Inferior parietal cortex (tissue), 1 donor: Measurements from ENCODE around the gene USP9X.
"Not testable (repeated sequence)": the region's sequence is repeated elsewhere in the genome, so short reads cannot be mapped to it uniquely, and the experiment has no call there.

Source experiments
- DNase-seq: peaks from one replicate; pipeline ENCODE4 v3.0.0-alpha.2; 2016; ENCODE audit errors: extremely low spot score

USP9X gene

GRCh38 chrX:41189156-41189555 is 103.9 kb downstream of the USP9X start:
- no peak for DNase-seq

GRCh38 chrX:41192880-41193279 is 107.6 kb downstream of the USP9X start:
- DNase-seq = no peak

DNA sequence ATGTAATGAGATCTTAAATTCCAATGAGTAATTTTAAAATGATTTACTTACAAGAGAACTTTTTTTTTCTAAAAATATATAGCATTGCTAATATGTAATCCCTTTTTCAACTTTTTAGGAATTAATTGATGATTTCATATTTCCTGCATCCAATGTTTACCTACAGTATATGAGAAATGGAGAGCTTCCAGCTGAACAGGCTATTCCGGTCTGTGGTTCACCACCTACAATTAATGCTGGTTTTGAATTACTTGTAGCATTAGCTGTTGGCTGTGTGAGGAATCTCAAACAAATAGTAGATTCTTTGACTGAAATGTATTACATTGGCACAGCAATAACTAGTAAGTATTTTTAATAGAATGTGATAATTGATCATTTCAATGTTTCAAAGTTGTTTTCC is 113.2 kb downstream of the USP9X start:
- DNase-seq = no peak

- DNase-seq = no peak
Observed at GRCh38 chrX:41200785-41201184, 115.5 kb downstream of the USP9X start.

DNA sequence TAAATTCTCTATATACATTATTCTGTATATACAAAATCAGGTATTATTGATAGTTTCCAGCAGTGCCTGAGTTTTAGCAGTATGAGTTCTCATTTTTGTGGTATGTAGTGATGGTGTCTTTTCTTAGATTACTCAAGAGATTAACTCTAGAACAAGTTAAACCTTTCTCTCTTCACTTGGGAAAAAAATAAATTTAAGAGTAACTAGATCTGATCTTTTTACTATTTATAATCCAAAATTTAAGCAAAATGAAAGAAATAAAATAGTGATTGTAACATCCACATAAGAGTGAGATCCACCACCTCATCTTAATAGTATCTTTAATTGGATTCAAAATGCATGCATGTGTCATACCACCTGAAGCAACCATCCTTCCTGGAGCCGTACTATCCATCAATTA is 124.6 kb downstream of the USP9X start:
- no peak for DNase-seq

- DNase-seq = no peak
Observed at GRCh38 chrX:41224605-41225004, 139.4 kb downstream of the USP9X start.

GRCh38 chrX:41233988-41234387 is 148.7 kb downstream of the USP9X start:
- no peak for DNase-seq

DNA sequence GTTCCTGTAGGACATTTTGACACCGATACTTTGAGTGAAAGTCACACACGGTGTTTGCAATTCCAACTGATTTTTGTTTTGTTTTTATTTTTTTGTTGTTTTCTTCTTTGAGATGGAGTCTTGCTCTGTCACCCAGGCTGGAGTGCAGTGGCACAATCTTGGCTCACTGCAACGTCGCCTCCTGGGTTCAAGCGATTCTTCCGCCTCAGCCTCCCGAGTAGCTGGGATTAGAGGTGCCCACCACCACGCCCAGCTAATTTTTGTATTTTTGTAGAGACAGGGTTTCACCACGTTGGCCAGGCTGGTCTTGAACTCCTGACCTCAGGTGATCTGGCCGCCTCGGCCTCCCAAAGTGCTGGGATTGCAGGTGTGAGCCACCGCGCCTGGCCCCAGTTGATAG is 149.2 kb downstream of the USP9X start:
- not testable (repeated sequence) for DNase-seq

DNA sequence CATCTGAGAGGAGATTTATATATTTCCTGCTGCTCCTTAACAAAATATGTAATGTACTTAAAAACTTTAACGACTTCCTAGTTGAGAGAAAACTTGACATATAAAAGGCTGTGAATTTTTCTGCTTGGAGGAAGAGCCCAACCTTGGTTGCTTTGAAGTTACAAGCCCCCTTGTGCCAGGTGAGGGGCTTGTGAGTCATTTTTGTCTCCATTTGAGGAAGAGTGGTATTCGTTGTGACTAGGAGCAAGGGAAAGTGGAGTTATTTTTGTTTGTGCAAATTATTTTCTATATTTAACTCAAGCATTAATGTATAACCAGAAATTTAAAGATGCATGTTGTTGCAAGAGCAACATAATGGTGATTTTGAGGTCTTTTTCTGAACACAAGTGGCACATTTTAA is 149.7 kb downstream of the USP9X start:
- DNase-seq = no peak

DNA sequence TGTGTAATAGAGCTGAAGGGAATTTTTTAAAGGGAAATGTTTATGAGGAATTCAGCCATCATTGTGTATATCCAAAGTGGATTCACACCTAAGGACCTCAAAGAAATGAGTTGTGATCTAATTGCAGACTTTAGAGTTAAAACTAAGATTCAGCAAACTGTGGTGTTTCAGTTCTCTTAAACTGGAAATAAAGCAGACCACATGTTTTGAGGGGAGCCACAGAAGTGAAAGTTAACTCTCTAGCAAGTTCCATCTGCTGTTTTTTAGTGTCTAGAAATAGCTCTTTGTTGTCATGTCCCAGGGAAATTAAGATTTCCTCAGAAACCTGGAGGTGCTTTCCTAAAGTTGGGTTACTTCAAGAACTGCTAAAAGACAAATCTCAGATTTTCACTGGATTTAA is 151.4 kb downstream of the USP9X start:
- DNase-seq = no peak

- DNase-seq = no peak
Observed at GRCh38 chrX:41240509-41240908, 155.3 kb downstream of the USP9X start.

DNA sequence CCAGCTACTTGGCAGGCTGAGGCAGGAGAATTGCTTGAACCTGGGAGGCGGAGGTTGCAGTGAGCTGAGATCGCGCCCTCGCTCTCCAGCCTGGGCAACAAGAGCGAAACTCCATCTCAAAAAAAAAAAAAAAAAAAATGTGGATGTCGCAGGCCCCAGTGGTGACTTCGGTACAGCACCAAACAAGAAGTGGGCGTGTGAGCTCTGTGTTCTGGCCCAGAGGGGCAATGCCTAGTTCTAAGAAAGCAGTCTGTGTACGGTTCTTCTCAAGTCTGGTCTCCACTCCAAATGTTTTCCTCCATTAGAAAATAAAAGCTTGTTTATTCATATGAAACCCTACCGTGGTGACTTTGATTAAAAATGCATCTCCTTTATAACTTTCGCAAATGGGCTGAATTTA is 156.7 kb downstream of the USP9X start:
- no peak for DNase-seq

- DNase-seq = no peak
Observed at GRCh38 chrX:41245641-41246040, 160.4 kb downstream of the USP9X start.

DNA sequence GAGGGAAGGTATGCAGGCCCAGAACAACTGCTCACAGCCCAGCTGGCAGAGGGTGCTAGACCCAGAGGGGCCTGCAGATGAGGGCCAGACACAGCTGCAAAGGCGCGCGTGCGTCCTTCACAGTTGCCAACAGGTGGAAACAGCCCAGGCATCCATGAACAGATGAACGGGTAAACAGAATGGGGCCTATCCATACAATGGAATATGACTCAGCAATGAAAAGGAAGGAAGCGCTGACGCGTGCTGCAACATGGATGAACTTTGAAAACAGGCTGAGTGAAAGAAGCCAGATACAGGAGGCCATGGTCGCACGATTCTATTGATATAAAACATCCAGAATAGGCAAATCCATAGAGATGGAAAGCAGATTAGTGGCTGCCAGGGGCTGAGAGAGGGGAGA is 165.6 kb downstream of the USP9X start:
- no peak for DNase-seq

- no peak for DNase-seq
Observed at GRCh38 chrX:41257801-41258200, 172.6 kb downstream of the USP9X start.

GRCh38 chrX:41258226-41258625 is 173.0 kb downstream of the USP9X start:
- no peak for DNase-seq

DNA sequence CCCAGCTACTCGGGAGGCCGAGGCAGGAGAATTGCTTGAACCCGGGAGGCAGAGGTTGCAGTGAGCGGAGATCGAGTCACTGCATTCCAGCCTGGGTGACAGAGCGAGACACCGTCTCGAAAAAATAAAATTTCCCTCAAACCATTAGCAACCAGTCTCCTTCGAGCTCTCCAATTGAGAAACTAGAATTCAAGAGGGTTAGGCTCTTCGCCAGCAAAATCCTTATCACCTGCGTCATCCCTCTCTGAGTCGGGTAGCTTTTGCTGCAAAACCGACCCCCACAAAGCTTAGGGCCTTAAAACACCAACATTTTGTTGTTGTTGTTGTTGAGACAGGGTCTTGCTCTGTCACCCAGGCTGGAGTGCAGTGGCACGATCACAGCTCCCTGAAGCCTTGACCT is 173.6 kb downstream of the USP9X start:
- no peak for DNase-seq

- DNase-seq = no peak
Observed at GRCh38 chrX:41259516-41259915, 174.3 kb downstream of the USP9X start.

- peak; percentile 25 for DNase-seq
Observed at GRCh38 chrX:41265615-41266014, 180.4 kb downstream of the USP9X start.

- DNase-seq = no peak
Observed at GRCh38 chrX:41273638-41274037, 188.4 kb downstream of the USP9X start.

GRCh38 chrX:41275661-41276609 is 190.7 kb downstream of the USP9X start:
- DNase-seq = peak; percentile 17

GRCh38 chrX:41276661-41277506 is 191.6 kb downstream of the USP9X start:
- no peak for DNase-seq

- DNase-seq = not testable (repeated sequence)
Observed at GRCh38 chrX:41282307-41282706, 197.1 kb downstream of the USP9X start.
